WTC11 (cell line): ENCODE measurements around the gene SH3GLB2. TPM values are rescaled to one million over a fixed set of nuclear protein-coding genes. Genes with fewer than 3 reads are reported as not detected.

Experiments
- ATAC-seq: fragments of 200-7000 bp; cut with Tn5 transposase; 2 replicates; pipeline ENCODE4 v1.10.0; 2021; ENCODE audit warnings: mild to moderate bottlenecking, moderate library complexity
- CTCF ChIA-PET: fragments of 300-600 bp; sonication (Branson Sonifier 250); formaldehyde crosslinking; loops from one replicate; lab custom pipeline; 2021; ENCODE audit warnings: antibody characterized with exemption; lab: Charles Lee
- POLR2A ChIA-PET: fragments of 350-600 bp; sonication (Branson Sonifier 250); formaldehyde crosslinking; loops from one replicate; lab custom pipeline; 2021; ENCODE audit warnings: antibody characterized with exemption; lab: Charles Lee
- DNase-seq: peaks from one replicate; pipeline ENCODE4 v3.0.0; 2021; ENCODE audit warnings: low spot score
- H3K27ac Mint-ChIP-seq: 2 replicates; pipeline ENCODE4 v1.8.0; 2021; ENCODE audit warnings: mixed read lengths
- H3K27me3 Mint-ChIP-seq: 2 replicates; pipeline ENCODE4 v1.8.0; 2021; ENCODE audit warnings: low read depth, mild to moderate bottlenecking, moderate library complexity, mixed read lengths
- H3K36me3 Mint-ChIP-seq: 2 replicates; pipeline ENCODE4 v1.8.0; 2021; ENCODE audit warnings: mixed read lengths
- H3K4me1 Mint-ChIP-seq: 2 replicates; pipeline ENCODE4 v1.8.0; 2022; ENCODE audit warnings: mixed read lengths
- H3K4me3 Mint-ChIP-seq: 2 replicates; pipeline ENCODE4 v1.8.0; 2021; ENCODE audit warnings: mild to moderate bottlenecking, moderate library complexity, mixed read lengths
- H3K9me3 Mint-ChIP-seq: 2 replicates; pipeline ENCODE4 v1.8.0; 2021; ENCODE audit warnings: mixed read lengths
- ATF1 ChIP-seq: sonication (generic); formaldehyde crosslinking; IDR thresholded peaks from 2 replicates; pipeline ENCODE4 v1.8.1; 2023; ENCODE audit warnings: mild to moderate bottlenecking, moderate library complexity, missing genetic modification reagents
- CREM ChIP-seq: sonication (generic); formaldehyde crosslinking; IDR thresholded peaks from 2 replicates; pipeline ENCODE4 v1.8.1; 2022; ENCODE audit warnings: mild to moderate bottlenecking, missing genetic modification reagents, moderate library complexity
- ESRRA ChIP-seq: sonication (generic); formaldehyde crosslinking; IDR thresholded peaks from 2 replicates; pipeline ENCODE4 v1.8.1; 2022; ENCODE audit warnings: mild to moderate bottlenecking, missing genetic modification reagents, borderline replicate concordance
- FOXK1 ChIP-seq: sonication (generic); formaldehyde crosslinking; IDR thresholded peaks from 2 replicates; pipeline ENCODE4 v1.8.0; 2022; ENCODE audit warnings: mild to moderate bottlenecking, moderate library complexity, missing genetic modification reagents
- HMGA2 ChIP-seq: fragments of 250-450 bp; sonication (Bioruptor Pico); IDR thresholded peaks from 2 replicates; pipeline ENCODE4 v1.4.0; 2021; ENCODE audit warnings: mild to moderate bottlenecking, moderate library complexity
- NR2C2 ChIP-seq: sonication (generic); formaldehyde crosslinking; IDR thresholded peaks from 2 replicates; pipeline ENCODE4 v1.8.0; 2022; ENCODE audit warnings: mild to moderate bottlenecking, missing genetic modification reagents
- SMAD3 ChIP-seq: sonication (generic); formaldehyde crosslinking; IDR thresholded peaks from 2 replicates; pipeline ENCODE4 v1.8.0; 2022; ENCODE audit warnings: missing genetic modification reagents, mild to moderate bottlenecking, borderline replicate concordance
- SOX15 ChIP-seq: fragments of 250-450 bp; sonication (Bioruptor Pico); IDR thresholded peaks from 2 replicates; pipeline ENCODE4 v1.9.0; 2021; ENCODE audit warnings: mild to moderate bottlenecking
- TP53 ChIP-seq: sonication (generic); formaldehyde crosslinking; IDR thresholded peaks from 2 replicates; pipeline ENCODE4 v1.8.1; 2023; ENCODE audit warnings: mild to moderate bottlenecking, missing genetic modification reagents
- ZNF219 ChIP-seq: sonication (generic); formaldehyde crosslinking; IDR thresholded peaks from 2 replicates; pipeline ENCODE4 v1.8.0; 2023; ENCODE audit warnings: missing genetic modification reagents, mild to moderate bottlenecking, borderline replicate concordance
- ZNF671 ChIP-seq: fragments of 250-450 bp; sonication (Bioruptor Pico); IDR thresholded peaks from 2 replicates; pipeline ENCODE4 v1.8.0; 2021; ENCODE audit warnings: mild to moderate bottlenecking
- total RNA-seq: library from RNA; stranded (reverse); gene quantifications from 3 replicates; pipeline ENCODE4 v1.2.3, GENCODE V29; 2021
- TF ChIP-seq, protein P1 (sequence below): sonication (generic); formaldehyde crosslinking; IDR thresholded peaks from 2 replicates; pipeline ENCODE4 v1.8.1; 2023; ENCODE audit warnings: mild to moderate bottlenecking, missing genetic modification reagents, borderline replicate concordance
- TF ChIP-seq, protein P2 (sequence below): sonication (generic); formaldehyde crosslinking; IDR thresholded peaks from 2 replicates; pipeline ENCODE4 v1.8.1; 2022; ENCODE audit warnings: mild to moderate bottlenecking, missing genetic modification reagents, moderate library complexity, borderline replicate concordance
- TF ChIP-seq, protein P3 (sequence below): sonication (generic); formaldehyde crosslinking; conservative IDR thresholded peaks from 2 replicates; pipeline ENCODE4 v1.8.1; 2023; ENCODE audit warnings: mild to moderate bottlenecking, low read depth, missing genetic modification reagents, moderate library complexity
- TF ChIP-seq, protein P4 (sequence below): sonication (generic); formaldehyde crosslinking; conservative IDR thresholded peaks from 2 replicates; pipeline ENCODE4 v1.8.1; 2022; ENCODE audit warnings: mild to moderate bottlenecking, missing genetic modification reagents
- TF ChIP-seq, protein P5 (sequence below): sonication (generic); formaldehyde crosslinking; IDR thresholded peaks from 2 replicates; pipeline ENCODE4 v1.8.0; 2022; ENCODE audit warnings: mild to moderate bottlenecking, missing genetic modification reagents
- TF ChIP-seq, protein P6 (sequence below): sonication (generic); formaldehyde crosslinking; IDR thresholded peaks from 2 replicates; pipeline ENCODE4 v1.8.1; 2022; ENCODE audit warnings: missing genetic modification reagents, borderline replicate concordance
- TF ChIP-seq, protein P7 (sequence below): fragments of 250-450 bp; sonication (Bioruptor Pico); conservative IDR thresholded peaks from 2 replicates; pipeline ENCODE4 v1.9.0; 2021; ENCODE audit warnings: mild to moderate bottlenecking
- TF ChIP-seq, protein P8 (sequence below): sonication (generic); formaldehyde crosslinking; IDR thresholded peaks from 2 replicates; pipeline ENCODE4 v1.8.1; 2022; ENCODE audit warnings: low read depth, missing genetic modification reagents, borderline replicate concordance

Gene SH3GLB2
- total RNA-seq, 1 experiment from 2014 or later: 59.7 TPM

DNA sequence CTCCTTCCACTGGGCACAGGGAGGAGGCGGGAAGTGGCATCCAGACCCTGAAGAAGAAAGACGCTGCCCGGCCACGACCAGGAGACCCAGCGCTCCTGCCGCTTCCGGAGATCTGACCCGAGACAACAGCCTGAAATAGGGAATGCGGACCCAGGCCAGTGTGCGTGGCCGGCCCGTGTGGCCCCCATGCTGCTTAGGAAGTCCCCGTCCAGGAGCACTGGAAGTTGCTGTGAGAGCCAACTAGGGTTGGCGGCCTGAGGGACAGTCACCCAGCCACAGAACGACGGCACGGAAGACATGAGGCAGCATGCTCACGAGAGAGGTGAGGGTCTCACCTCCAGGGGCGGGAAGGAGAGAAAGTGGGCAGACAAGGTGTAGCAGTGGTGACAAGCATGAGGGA lies 17.0 kb downstream of the SH3GLB2 start (continued):
- TF ChIP-seq, protein P1, sequence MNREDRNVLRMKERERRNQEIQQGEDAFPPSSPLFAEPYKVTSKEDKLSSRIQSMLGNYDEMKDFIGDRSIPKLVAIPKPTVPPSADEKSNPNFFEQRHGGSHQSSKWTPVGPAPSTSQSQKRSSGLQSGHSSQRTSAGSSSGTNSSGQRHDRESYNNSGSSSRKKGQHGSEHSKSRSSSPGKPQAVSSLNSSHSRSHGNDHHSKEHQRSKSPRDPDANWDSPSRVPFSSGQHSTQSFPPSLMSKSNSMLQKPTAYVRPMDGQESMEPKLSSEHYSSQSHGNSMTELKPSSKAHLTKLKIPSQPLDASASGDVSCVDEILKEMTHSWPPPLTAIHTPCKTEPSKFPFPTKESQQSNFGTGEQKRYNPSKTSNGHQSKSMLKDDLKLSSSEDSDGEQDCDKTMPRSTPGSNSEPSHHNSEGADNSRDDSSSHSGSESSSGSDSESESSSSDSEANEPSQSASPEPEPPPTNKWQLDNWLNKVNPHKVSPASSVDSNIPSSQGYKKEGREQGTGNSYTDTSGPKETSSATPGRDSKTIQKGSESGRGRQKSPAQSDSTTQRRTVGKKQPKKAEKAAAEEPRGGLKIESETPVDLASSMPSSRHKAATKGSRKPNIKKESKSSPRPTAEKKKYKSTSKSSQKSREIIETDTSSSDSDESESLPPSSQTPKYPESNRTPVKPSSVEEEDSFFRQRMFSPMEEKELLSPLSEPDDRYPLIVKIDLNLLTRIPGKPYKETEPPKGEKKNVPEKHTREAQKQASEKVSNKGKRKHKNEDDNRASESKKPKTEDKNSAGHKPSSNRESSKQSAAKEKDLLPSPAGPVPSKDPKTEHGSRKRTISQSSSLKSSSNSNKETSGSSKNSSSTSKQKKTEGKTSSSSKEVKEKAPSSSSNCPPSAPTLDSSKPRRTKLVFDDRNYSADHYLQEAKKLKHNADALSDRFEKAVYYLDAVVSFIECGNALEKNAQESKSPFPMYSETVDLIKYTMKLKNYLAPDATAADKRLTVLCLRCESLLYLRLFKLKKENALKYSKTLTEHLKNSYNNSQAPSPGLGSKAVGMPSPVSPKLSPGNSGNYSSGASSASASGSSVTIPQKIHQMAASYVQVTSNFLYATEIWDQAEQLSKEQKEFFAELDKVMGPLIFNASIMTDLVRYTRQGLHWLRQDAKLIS (CRISPR knock-in tag): no peak
- TF ChIP-seq SOX15: no peak
- TF ChIP-seq SMAD3: no peak
- TF ChIP-seq TP53 (CRISPR knock-in tag): no peak
- TF ChIP-seq, protein P2, sequence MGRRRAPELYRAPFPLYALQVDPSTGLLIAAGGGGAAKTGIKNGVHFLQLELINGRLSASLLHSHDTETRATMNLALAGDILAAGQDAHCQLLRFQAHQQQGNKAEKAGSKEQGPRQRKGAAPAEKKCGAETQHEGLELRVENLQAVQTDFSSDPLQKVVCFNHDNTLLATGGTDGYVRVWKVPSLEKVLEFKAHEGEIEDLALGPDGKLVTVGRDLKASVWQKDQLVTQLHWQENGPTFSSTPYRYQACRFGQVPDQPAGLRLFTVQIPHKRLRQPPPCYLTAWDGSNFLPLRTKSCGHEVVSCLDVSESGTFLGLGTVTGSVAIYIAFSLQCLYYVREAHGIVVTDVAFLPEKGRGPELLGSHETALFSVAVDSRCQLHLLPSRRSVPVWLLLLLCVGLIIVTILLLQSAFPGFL: no peak
- no peak for TF ChIP-seq ZNF671 (CRISPR knock-in tag)
- TF ChIP-seq, protein P3, sequence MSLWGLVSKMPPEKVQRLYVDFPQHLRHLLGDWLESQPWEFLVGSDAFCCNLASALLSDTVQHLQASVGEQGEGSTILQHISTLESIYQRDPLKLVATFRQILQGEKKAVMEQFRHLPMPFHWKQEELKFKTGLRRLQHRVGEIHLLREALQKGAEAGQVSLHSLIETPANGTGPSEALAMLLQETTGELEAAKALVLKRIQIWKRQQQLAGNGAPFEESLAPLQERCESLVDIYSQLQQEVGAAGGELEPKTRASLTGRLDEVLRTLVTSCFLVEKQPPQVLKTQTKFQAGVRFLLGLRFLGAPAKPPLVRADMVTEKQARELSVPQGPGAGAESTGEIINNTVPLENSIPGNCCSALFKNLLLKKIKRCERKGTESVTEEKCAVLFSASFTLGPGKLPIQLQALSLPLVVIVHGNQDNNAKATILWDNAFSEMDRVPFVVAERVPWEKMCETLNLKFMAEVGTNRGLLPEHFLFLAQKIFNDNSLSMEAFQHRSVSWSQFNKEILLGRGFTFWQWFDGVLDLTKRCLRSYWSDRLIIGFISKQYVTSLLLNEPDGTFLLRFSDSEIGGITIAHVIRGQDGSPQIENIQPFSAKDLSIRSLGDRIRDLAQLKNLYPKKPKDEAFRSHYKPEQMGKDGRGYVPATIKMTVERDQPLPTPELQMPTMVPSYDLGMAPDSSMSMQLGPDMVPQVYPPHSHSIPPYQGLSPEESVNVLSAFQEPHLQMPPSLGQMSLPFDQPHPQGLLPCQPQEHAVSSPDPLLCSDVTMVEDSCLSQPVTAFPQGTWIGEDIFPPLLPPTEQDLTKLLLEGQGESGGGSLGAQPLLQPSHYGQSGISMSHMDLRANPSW (CRISPR knock-in tag): no peak
- TF ChIP-seq, protein P4, sequence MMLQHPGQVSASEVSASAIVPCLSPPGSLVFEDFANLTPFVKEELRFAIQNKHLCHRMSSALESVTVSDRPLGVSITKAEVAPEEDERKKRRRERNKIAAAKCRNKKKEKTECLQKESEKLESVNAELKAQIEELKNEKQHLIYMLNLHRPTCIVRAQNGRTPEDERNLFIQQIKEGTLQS (CRISPR knock-in tag): no peak
- TF ChIP-seq FOXK1 (CRISPR knock-in tag): no peak
- TF ChIP-seq, protein P5, sequence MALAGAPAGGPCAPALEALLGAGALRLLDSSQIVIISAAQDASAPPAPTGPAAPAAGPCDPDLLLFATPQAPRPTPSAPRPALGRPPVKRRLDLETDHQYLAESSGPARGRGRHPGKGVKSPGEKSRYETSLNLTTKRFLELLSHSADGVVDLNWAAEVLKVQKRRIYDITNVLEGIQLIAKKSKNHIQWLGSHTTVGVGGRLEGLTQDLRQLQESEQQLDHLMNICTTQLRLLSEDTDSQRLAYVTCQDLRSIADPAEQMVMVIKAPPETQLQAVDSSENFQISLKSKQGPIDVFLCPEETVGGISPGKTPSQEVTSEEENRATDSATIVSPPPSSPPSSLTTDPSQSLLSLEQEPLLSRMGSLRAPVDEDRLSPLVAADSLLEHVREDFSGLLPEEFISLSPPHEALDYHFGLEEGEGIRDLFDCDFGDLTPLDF (CRISPR knock-in tag): no peak
- no peak for TF ChIP-seq HMGA2 (CRISPR knock-in tag)
- TF ChIP-seq, protein P6, sequence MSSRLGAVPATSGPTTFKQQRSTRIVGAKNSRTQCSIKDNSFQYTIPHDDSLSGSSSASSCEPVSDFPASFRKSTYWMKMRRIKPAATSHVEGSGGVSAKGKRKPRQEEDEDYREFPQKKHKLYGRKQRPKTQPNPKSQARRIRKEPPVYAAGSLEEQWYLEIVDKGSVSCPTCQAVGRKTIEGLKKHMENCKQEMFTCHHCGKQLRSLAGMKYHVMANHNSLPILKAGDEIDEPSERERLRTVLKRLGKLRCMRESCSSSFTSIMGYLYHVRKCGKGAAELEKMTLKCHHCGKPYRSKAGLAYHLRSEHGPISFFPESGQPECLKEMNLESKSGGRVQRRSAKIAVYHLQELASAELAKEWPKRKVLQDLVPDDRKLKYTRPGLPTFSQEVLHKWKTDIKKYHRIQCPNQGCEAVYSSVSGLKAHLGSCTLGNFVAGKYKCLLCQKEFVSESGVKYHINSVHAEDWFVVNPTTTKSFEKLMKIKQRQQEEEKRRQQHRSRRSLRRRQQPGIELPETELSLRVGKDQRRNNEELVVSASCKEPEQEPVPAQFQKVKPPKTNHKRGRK (CRISPR knock-in tag): no peak

DNA sequence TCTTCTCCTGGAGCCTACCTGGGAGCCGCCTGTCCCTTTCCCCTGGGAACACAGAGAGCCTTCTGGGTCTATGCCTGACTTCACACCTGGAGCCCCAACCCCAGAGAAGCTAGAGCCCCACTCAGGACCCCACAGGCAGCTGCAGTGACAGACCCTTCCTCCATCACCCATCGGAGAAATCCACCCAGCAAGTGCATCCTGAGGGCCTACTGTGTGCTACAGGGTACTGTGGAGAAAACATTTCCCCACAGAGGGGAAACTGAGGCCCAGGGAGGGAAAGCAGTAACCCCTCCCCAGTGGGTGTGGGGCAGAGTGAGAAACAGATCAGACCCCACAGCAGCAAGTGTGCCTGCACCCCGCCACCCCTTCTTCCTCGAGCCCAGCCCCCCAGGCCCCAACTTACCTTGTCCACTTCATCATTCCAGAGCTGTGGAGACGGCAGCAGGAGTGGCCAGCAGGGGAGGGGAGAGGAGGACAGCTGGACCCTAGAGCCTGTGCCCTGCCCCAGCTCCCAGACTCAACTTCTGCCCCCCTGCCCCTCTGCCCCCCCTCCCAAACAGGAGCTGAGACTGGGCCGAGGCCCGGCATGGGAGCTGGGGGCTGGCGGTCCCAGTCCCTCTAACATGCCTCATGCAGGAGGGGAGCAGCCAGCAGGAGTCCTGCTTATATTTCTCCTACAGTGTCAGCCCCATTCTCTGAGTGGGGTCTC lies 17.7 kb downstream of the SH3GLB2 start:
- Mint-ChIP-seq H3K27ac (no peak overlapping the region), H3K36me3 (peaks cover 15% of the 10 kb centered on the region), H3K27me3 (no peaks in the 10 kb centered on the region)
- TF ChIP-seq, protein P7, sequence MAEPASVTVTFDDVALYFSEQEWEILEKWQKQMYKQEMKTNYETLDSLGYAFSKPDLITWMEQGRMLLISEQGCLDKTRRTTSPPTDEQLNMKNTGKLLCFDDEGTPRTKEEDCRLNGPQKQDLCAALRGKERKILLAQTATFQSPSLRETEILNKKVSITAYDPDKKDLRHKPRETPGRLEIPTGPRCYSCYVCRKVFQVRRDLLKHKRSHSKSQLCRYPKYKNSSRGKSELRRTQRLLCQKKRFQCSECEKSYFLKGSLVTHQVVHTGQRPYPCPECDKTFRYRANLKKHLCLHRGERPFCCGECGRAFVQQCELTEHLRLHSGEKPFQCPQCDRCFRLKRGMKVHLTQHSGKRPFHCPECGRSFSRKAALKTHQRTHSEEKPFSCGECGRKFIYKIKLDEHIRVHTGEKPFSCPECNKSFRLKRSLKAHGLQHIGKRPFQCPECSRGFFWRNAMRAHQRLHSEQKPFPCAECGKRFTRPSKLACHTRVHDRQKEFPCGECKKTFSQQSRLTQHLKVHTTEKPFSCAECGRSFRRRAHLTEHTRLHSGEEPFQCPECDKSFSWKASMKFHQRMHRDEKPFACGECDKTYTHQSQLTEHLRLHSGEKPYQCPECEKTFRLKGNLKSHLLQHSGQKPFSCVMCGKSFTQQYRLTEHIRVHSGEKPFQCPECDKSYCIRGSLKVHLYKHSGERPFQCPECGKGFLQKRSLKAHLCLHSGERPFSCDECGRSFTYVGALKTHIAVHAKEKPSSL (CRISPR knock-in tag): no peak
- TF ChIP-seq FOXK1 (CRISPR knock-in tag) (no peak), ZNF219 (CRISPR knock-in tag) (no peak), ATF1 (CRISPR knock-in tag) (no peak), NR2C2 (CRISPR knock-in tag) (no peak), CREM (CRISPR knock-in tag) (no peak), ESRRA (CRISPR knock-in tag) (no peak)
- TF ChIP-seq, protein P8, sequence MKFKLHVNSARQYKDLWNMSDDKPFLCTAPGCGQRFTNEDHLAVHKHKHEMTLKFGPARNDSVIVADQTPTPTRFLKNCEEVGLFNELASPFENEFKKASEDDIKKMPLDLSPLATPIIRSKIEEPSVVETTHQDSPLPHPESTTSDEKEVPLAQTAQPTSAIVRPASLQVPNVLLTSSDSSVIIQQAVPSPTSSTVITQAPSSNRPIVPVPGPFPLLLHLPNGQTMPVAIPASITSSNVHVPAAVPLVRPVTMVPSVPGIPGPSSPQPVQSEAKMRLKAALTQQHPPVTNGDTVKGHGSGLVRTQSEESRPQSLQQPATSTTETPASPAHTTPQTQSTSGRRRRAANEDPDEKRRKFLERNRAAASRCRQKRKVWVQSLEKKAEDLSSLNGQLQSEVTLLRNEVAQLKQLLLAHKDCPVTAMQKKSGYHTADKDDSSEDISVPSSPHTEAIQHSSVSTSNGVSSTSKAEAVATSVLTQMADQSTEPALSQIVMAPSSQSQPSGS: no peak

More for the DNA sequence above, 17.7 kb downstream of the SH3GLB2 start:
- H3K4me1 Mint-ChIP-seq: 0 out of 2 replicates have a peak, but pooled peaks cover 2% of the 10 kb centered on the region
- POLR2A ChIA-PET: interaction anchor here (0.6 kb wide), 2 partner anchors 62 to 630 kb away, joined by 3 read pairs; no protein-coding TSS in a partner anchor
- CTCF ChIA-PET: interaction anchor here (0.8 kb wide), 1 partner anchor 70 kb away, joined by 3 read pairs; the partner anchor contains the start of gene DOLPP1
- DNase-seq (no peak), ATAC-seq (no peak)
- H3K4me3 Mint-ChIP-seq: no peak overlapping the region
- H3K9me3 Mint-ChIP-seq: no peaks in the 10 kb centered on the region
